GM12891 (cell line): ENCODE data around the gene PPP1R12A.

Experiments
- POLR2A ChIP-seq: IDR thresholded peaks from 2 replicates; pipeline ENCODE4 v1.6.1; 2011; ENCODE audit warnings: low read depth, low read length, control low read depth
- POLR2AphosphoS5 ChIP-seq: IDR thresholded peaks from 2 replicates; pipeline ENCODE4 v1.6.1; 2011; ENCODE audit warnings: low read depth, low read length, control low read depth
- SPI1 ChIP-seq: IDR thresholded peaks from 2 replicates; pipeline ENCODE4 v1.6.1; 2011; ENCODE audit warnings: low read depth, low read length, control low read depth
- TAF1 ChIP-seq: IDR thresholded peaks from 2 replicates; pipeline ENCODE4 v1.6.1; 2011; ENCODE audit warnings: low read depth, low read length, control low read depth

DNA sequence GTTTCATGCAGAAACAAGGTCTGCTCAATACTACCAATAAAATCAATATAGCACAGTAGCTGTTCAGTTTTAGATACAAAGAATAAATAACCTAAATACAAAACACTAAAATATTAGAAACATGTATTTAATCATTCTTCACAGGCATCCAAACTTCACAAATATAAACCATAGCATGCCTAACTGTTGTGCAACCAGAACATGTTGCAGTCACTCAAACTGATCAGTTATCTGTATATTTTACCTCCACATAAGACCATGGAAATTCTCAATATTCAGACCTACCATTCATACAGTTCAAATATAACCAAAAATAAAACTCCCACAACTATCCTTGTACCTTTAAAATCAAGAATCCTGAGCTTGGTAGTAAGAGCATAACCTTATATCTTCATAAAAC is 161.0 kb downstream of the PPP1R12A start:
- TF ChIP-seq POLR2A = no peak
- TF ChIP-seq TAF1 = no peak
- no peak for TF ChIP-seq POLR2AphosphoS5
- no peak for TF ChIP-seq SPI1
